H1 (cell line): ENCODE data around the gene PDE4D. TPM values are rescaled to one million over a fixed set of nuclear protein-coding genes. Genes with fewer than 3 reads are reported as not detected.

ENCODE experiments used
- BRCA1 ChIP-seq: IDR thresholded peaks from 2 replicates; pipeline ENCODE4 v1.6.1; 2012; ENCODE audit warnings: low read depth, low read length, improper control_type of control experiment
- CEBPB ChIP-seq: IDR thresholded peaks from 2 replicates; pipeline ENCODE4 v1.6.1; 2012; ENCODE audit warnings: low read depth, low read length
- CHD1 ChIP-seq: IDR thresholded peaks from 2 replicates; pipeline ENCODE4 v1.6.1; 2012; ENCODE audit warnings: low read depth, low read length, improper control_type of control experiment
- CHD7 ChIP-seq: fragments of 300-600 bp; sonication (generic); IDR thresholded peaks from 2 replicates; pipeline ENCODE4 v1.7.1; 2012; ENCODE audit warnings: low read length, moderate library complexity, mild to moderate bottlenecking, inconsistent platforms; ENCODE audit not compliant: insufficient replicate concordance
- HDAC2 ChIP-seq, 2 experiments: fragments of 300-600 bp in 1 of 2; sonication (generic) in 1 of 2; IDR thresholded peaks; 2 replicates each; pipeline ENCODE4 v1.6.1; 2011 to 2012; ENCODE audit warnings: low read depth in 2 of 2, low read length in 2 of 2, mild to moderate bottlenecking in 2 of 2, moderate library complexity in 2 of 2, borderline replicate concordance in 1 of 2, inconsistent platforms in 1 of 2
- JUN ChIP-seq: IDR thresholded peaks from 2 replicates; pipeline ENCODE4 v1.6.1; 2011; ENCODE audit warnings: low read depth, mild to moderate bottlenecking, improper control_type of control experiment, low read length
- RXRA ChIP-seq: IDR thresholded peaks from 2 replicates; pipeline ENCODE4 v1.6.1; 2011; ENCODE audit warnings: low read depth, mild to moderate bottlenecking, low read length, moderate library complexity; ENCODE audit not compliant: insufficient read depth
- SP1 ChIP-seq: IDR thresholded peaks from 2 replicates; pipeline ENCODE4 v1.6.1; 2011; ENCODE audit warnings: low read depth, low read length
- SP4 ChIP-seq: IDR thresholded peaks from 2 replicates; pipeline ENCODE4 v1.6.1; 2012; ENCODE audit warnings: low read length, inconsistent platforms
- polyA plus RNA-seq, 7 experiments: library from polyadenylated mRNA; depleted of rRNA in 3 of 7; stranded (reverse) in 5 of 7; unstranded in 2 of 7; fragments of >200 nt in 5 of 7; fragments of 200-250 nt in 2 of 7; gene quantifications; 1 replicate in 5 of 7; 2 replicates in 1 of 7; 4 replicates in 1 of 7; pipeline versions ENCODE4 v1.2.1 to v1.2.3, GENCODE V29; 2011 to 2013; ENCODE audit warnings: missing spikeins in 2 of 7, mixed read lengths in 2 of 7
- total RNA-seq: library from RNA; stranded (reverse); fragmentation: NEBNext Ultra II Directional; extraction: Animal tissue kit (Norgen Biotek cat#: 25700); gene quantifications from 2 replicates; pipeline ENCODE4 v1.2.1, GENCODE V29; 2021

Gene PDE4D
- total and polyA plus RNA-seq, 2 of the 8 experiments (the other 6 are each of a cell fraction or from before 2014, with no cell fraction given): 2.3 to 3.7 TPM

GRCh38 chr5:59732806-59733205, 160.7 kb downstream of the PDE4D start (continued):
- no peak for TF ChIP-seq CHD7
- no peak for TF ChIP-seq CEBPB
- TF ChIP-seq CHD1: no peak
- no peak for TF ChIP-seq HDAC2 (IDR thresholded peaks at IDR 0.05; ENCODE audit: borderline replicate concordance in 1 of 2, low read depth in 2 of 2, low read length in 2 of 2)
- TF ChIP-seq SP4: no peak
- TF ChIP-seq SP1: no peak
- no peak for TF ChIP-seq JUN
- no peak for TF ChIP-seq BRCA1
- TF ChIP-seq RXRA: no peak
